Transverse colon (tissue), 4 donors: ENCODE data around the gene RSPO4.

Source experiments
- EP300 ChIP-seq: sonication (generic); formaldehyde crosslinking; IDR thresholded peaks from one replicate; pipeline ENCODE4 v1.6.1; 2017; ENCODE audit warnings: antibody characterized with exemption, low read depth
- POLR2A ChIP-seq: fragments of 450-650 bp; IDR thresholded peaks from one replicate; pipeline ENCODE4 v1.6.1; 2016; ENCODE audit warnings: antibody characterized with exemption, mild to moderate bottlenecking, moderate library complexity
- POLR2AphosphoS5 ChIP-seq, 3 donors: sonication (generic); formaldehyde crosslinking; IDR thresholded peaks; one replicate each; pipeline ENCODE4 v1.6.1; 2016; ENCODE audit warnings: antibody characterized with exemption in 3 of 3
- TF ChIP-seq, protein P1 (sequence below), 5 experiments: fragments of 200-600 bp in 3 of 5; fragments of 450-650 bp in 2 of 5; sonication (generic) in 3 of 5; IDR thresholded peaks; 1 replicate in 2 of 5; 2 replicates in 3 of 5; pipeline ENCODE4 v1.5.1; 2016 to 2017; ENCODE audit warnings: antibody characterized with exemption in 5 of 5, inconsistent platforms in 3 of 5, mild to moderate bottlenecking in 2 of 5, moderate library complexity in 1 of 5

DNA sequence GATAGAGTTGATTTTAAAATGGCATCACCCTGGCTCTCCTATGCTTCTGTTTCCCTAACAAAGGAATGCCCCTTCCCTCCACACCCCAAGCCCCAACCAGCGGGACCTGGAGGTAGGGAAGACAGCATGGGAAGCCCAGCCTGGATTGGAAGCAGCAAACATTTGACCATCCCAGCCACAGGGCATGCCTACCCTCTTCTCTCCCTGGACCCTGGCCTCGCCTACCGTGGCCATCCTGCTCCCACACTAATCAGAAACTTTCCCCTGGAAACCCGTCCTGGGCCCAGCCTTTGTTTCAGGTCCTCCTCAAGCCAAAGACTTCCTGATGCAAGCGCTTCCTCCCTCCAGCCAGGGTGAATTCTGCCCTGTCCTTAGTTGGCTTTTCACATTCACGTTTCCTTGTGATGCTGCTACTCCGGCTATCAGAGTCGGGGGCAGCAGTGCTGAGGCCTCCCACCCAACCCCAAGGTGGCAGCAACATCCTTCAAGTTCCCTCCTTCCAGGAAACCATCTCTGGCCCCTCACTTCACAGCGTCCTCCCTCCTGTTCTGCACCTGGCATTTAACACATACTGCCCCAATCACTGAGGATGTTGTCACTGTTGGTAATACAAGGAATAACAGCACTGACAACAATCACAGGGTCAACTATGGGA, 67.8 kb downstream of the RSPO4 start:
- TF ChIP-seq, protein P1, sequence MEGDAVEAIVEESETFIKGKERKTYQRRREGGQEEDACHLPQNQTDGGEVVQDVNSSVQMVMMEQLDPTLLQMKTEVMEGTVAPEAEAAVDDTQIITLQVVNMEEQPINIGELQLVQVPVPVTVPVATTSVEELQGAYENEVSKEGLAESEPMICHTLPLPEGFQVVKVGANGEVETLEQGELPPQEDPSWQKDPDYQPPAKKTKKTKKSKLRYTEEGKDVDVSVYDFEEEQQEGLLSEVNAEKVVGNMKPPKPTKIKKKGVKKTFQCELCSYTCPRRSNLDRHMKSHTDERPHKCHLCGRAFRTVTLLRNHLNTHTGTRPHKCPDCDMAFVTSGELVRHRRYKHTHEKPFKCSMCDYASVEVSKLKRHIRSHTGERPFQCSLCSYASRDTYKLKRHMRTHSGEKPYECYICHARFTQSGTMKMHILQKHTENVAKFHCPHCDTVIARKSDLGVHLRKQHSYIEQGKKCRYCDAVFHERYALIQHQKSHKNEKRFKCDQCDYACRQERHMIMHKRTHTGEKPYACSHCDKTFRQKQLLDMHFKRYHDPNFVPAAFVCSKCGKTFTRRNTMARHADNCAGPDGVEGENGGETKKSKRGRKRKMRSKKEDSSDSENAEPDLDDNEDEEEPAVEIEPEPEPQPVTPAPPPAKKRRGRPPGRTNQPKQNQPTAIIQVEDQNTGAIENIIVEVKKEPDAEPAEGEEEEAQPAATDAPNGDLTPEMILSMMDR (IDR thresholded peaks at IDR 0.05), result no peak
- TF ChIP-seq POLR2A (no peak), POLR2AphosphoS5 (IDR thresholded peaks at IDR 0.05) (no peak), EP300 (no peak)
